IMR-90 (cell line): ENCODE data around the gene CCDC144A. TPM values are rescaled to one million over a fixed set of nuclear protein-coding genes. Genes with fewer than 3 reads are reported as not detected.
A peak's percentile ranks its signal among the peaks of the same experiment; 100 is the strongest.
"Not testable (repeated sequence)": the region's sequence is repeated elsewhere in the genome, so short reads cannot be mapped to it uniquely, and the experiment has no call there.

ENCODE experiments used
- ATAC-seq: fragments of 200-7000 bp; cut with Tn5 transposase; 2 replicates; pipeline ENCODE4 v1.9.1; 2020; ENCODE audit warnings: low read depth, mild to moderate bottlenecking, moderate library complexity
- BruUV-seq: library from RNA; stranded (reverse); fragments of 400-500 nt; replicated peaks from 2 replicates; lab custom pipeline; 2021; lab: Mats Ljungman, UMichigan
- CTCF ChIA-PET: fragments of 300-600 bp; formaldehyde crosslinking; extraction: SDS; loops from one replicate; lab custom pipeline; 2021; ENCODE audit warnings: antibody characterized with exemption; lab: Yijun Ruan, JAX
- POLR2A ChIA-PET: fragments of 300-600 bp; sonication (Branson Sonifier 250); formaldehyde crosslinking; loops from one replicate; lab custom pipeline; 2022; ENCODE audit warnings: antibody characterized with exemption; ENCODE audit not compliant: unreplicated experiment; lab: Charles Lee
- DNase-seq: peaks from one replicate; pipeline ENCODE4 v3.0.0; 2013
- H2AFZ ChIP-seq: replicated peaks from 2 replicates; pipeline ENCODE3; 2013; ENCODE audit warnings: low read length, mild to moderate bottlenecking; ENCODE audit not compliant: poor library complexity
- H2AK5ac ChIP-seq: 2 replicates; pipeline ENCODE4 v1.6.1; 2013; ENCODE audit warnings: low read depth, low read length, inconsistent platforms
- H2AK9ac ChIP-seq: replicated peaks from 2 replicates; pipeline ENCODE3; 2013; ENCODE audit warnings: mild to moderate bottlenecking, low read depth, low read length, moderate library complexity; ENCODE audit not compliant: poor library complexity
- H2BK120ac ChIP-seq: 2 replicates; pipeline ENCODE4 v1.6.1; 2013; ENCODE audit warnings: low read depth, low read length, inconsistent platforms
- H2BK15ac ChIP-seq: 3 replicates; pipeline ENCODE4 v1.6.1; 2013; ENCODE audit warnings: low read depth, low read length, inconsistent platforms
- H2BK20ac ChIP-seq: 2 replicates; pipeline ENCODE4 v1.6.1; 2013; ENCODE audit warnings: low read depth, mild to moderate bottlenecking, inconsistent platforms, low read length, moderate library complexity
- H2BK5ac ChIP-seq: 2 replicates; pipeline ENCODE4 v1.6.1; 2013; ENCODE audit warnings: mild to moderate bottlenecking, low read depth, low read length, inconsistent platforms; ENCODE audit not compliant: poor library complexity, severe bottlenecking
- H3K14ac ChIP-seq: replicated peaks from 2 replicates; pipeline ENCODE4 v1.6.1; 2013; ENCODE audit warnings: low read depth, low read length, inconsistent platforms
- H3K18ac ChIP-seq: 2 replicates; pipeline ENCODE4 v1.6.1; 2013; ENCODE audit warnings: low read depth, low read length, control low read depth
- H3K23ac ChIP-seq: 2 replicates; pipeline ENCODE4 v1.6.1; 2013; ENCODE audit warnings: low read depth, low read length, inconsistent platforms
- H3K27ac ChIP-seq: 2 replicates; pipeline ENCODE4 v1.5.1; 2013; ENCODE audit warnings: mild to moderate bottlenecking, control low read depth, low read length; ENCODE audit not compliant: insufficient read depth
- H3K27me3 ChIP-seq: 2 replicates; pipeline ENCODE4 v1.6.1; 2013; ENCODE audit warnings: low read length; ENCODE audit not compliant: control insufficient read depth, insufficient read depth
- H3K36me3 ChIP-seq: 2 replicates; pipeline ENCODE4 v1.6.1; 2013; ENCODE audit warnings: low read length, mixed read lengths; ENCODE audit not compliant: control insufficient read depth, insufficient read depth
- H3K4ac ChIP-seq: 2 replicates; pipeline ENCODE4 v1.6.1; 2013; ENCODE audit warnings: low read depth, low read length, inconsistent platforms
- H3K4me1 ChIP-seq: 2 replicates; pipeline ENCODE4 v1.6.1; 2013; ENCODE audit warnings: low read length, mixed read lengths; ENCODE audit not compliant: control insufficient read depth, insufficient read depth
- H3K4me2 ChIP-seq: 2 replicates; pipeline ENCODE4 v1.6.1; 2013; ENCODE audit warnings: low read depth, mild to moderate bottlenecking, control low read depth, low read length, moderate library complexity
- H3K4me3 ChIP-seq: 2 replicates; pipeline ENCODE4 v1.5.1; 2013; ENCODE audit warnings: low read depth, mild to moderate bottlenecking, control low read depth, low read length, moderate library complexity; ENCODE audit not compliant: insufficient read depth
- H3K56ac ChIP-seq: 2 replicates; pipeline ENCODE4 v1.6.1; 2013; ENCODE audit warnings: low read length, inconsistent platforms; ENCODE audit not compliant: insufficient read depth; ENCODE audit errors: extremely low read depth
- H3K79me1 ChIP-seq, 2 experiments: 2 replicates each; pipeline ENCODE4 v1.6.1; 2013; ENCODE audit warnings: low read length in 2 of 2, inconsistent platforms in 1 of 2, low read depth in 1 of 2
- H3K9ac ChIP-seq: 2 replicates; pipeline ENCODE4 v1.6.1; 2013; ENCODE audit warnings: low read depth, low read length, control low read depth
- H3K9me1 ChIP-seq: 2 replicates; pipeline ENCODE4 v1.6.1; 2013; ENCODE audit warnings: low read length, inconsistent platforms; ENCODE audit not compliant: insufficient read depth
- H3K9me3 ChIP-seq: 2 replicates; pipeline ENCODE4 v1.6.1; 2013; ENCODE audit warnings: low read length; ENCODE audit not compliant: control insufficient read depth, insufficient read depth
- H4K20me1 ChIP-seq: 2 replicates; pipeline ENCODE4 v1.6.1; 2013; ENCODE audit warnings: low read length, inconsistent platforms; ENCODE audit not compliant: insufficient read depth
- H4K5ac ChIP-seq: 2 replicates; pipeline ENCODE4 v1.6.1; 2013; ENCODE audit warnings: mild to moderate bottlenecking, low read depth, low read length, control low read depth
- H4K8ac ChIP-seq, 2 experiments: 2 replicates each; pipeline ENCODE4 v1.6.1; 2013; ENCODE audit warnings: low read depth in 2 of 2, low read length in 2 of 2, control low read depth in 1 of 2, inconsistent platforms in 1 of 2
- H4K91ac ChIP-seq: 2 replicates; pipeline ENCODE4 v1.6.1; 2013; ENCODE audit warnings: low read depth, low read length, inconsistent platforms; ENCODE audit not compliant: insufficient read depth
- USF2 ChIP-seq: fragments of 150-350 bp; IDR thresholded peaks from 2 replicates; pipeline ENCODE4 v1.6.1; 2017; ENCODE audit warnings: mild to moderate bottlenecking, antibody characterized with exemption, low read length, low read depth
- whole genome bisulfite sequencing, 2 experiments: methylation state at CpG; one replicate each; pipeline versions ENCODE4 v1.1.5 to v1.1.7; 2013; ENCODE audit warnings: missing lambda C conversion rate in 2 of 2; ENCODE audit not compliant: insufficient read length in 1 of 2; ENCODE audit errors: extremely low coverage in 2 of 2; 5-methylcytosine and 5-hydroxymethylcytosine counted together
- dilution Hi-C: fragments of 300-500 bp; cut with HindIII; formaldehyde crosslinking; loops from one replicate; pipeline ENCODE4 v1.14.3; 2018; ENCODE audit warnings: low sequenced_read_pairs; ENCODE audit not compliant: unreplicated experiment
- in situ Hi-C: fragments of 300-500 bp; cut with MboI; formaldehyde crosslinking; loops from 3 replicates; pipeline ENCODE4 v1.14.3; 2019; ENCODE audit warnings: low sequenced_read_pairs, inconsistent platforms, mixed read lengths
- intact Hi-C: fragments of 100-400 bp; cut with micrococcal nuclease; formaldehyde crosslinking; loops from 2 replicates; pipeline ENCODE4 v1.10.0; 2022
- polyA plus RNA-seq, 3 experiments: library from polyadenylated mRNA; depleted of rRNA; stranded (reverse); fragments of >200 nt; gene quantifications; 2 replicates each; pipeline ENCODE4 v1.2.3, GENCODE V29; 2012; ENCODE audit warnings: low replicate concordance in 1 of 3
- total RNA-seq: library from RNA; depleted of rRNA; stranded (reverse); fragments of >200 nt; gene quantifications from 2 replicates; pipeline ENCODE4 v1.2.3, GENCODE V29; 2012

The CCDC144A gene
- total and polyA plus RNA-seq, 2 of the 4 experiments (the other 2 are of a cell fraction), result 0.51 to 1.4 TPM

DNA sequence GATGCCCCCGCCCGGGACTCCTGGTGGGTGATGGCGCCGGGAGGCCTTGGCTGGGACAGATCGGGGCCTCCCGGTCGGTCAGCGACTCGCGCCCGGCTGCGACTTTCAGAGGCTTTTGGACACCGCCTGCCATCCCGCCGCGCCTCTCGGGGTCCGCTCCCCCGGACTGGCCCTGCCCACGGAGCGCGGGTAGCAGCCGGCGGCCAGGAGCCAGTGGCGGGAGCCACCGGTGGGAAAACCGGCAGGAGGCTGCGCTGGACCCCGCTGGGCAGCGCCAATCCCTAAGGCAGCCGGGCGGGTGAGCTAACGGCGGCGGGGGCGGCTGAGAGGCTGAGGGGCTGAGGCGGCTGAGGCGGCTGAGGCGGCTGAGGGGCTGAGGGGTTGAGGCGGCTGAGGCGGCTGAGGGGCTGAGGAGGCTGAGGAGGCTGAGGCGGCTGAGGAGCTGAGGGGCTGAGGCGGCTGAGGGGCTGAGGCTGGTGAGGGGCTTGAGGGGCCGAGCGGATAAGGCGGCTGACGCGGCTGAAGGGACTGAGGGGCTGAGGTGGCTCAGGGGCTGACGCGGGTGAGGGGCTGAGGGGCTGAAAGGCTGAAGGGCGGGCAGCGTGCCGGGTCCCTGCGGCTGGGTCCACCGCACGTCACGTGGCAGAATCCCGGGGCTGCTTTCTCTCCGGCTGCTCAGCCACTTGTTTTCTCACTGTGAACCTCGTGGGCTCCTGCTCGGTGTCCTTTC, 23.0 kb upstream of the CCDC144A start:
- intact Hi-C loops, H3K56ac ChIP-seq, H2AFZ ChIP-seq, H3K23ac ChIP-seq, H3K4me1 ChIP-seq, H3K36me3 ChIP-seq, dilution Hi-C loops, POLR2A ChIA-PET, H4K5ac ChIP-seq, in situ Hi-C loops, H3K18ac ChIP-seq, H2BK20ac ChIP-seq, H3K9me3 ChIP-seq, H3K14ac ChIP-seq, H4K8ac ChIP-seq, H3K9ac ChIP-seq, H3K27ac ChIP-seq, H3K9me1 ChIP-seq, H2AK5ac ChIP-seq, H4K91ac ChIP-seq, BruUV-seq, H2AK9ac ChIP-seq, H4K20me1 ChIP-seq, H3K79me1 ChIP-seq, H3K4ac ChIP-seq, H2BK15ac ChIP-seq, H2BK120ac ChIP-seq, H2BK5ac ChIP-seq, DNase-seq: not testable (repeated sequence)
- H3K4me2 ChIP-seq, result peak overlapping the region; percentile 81; the same call in 1 of the 2 replicates
- CTCF ChIA-PET, result interaction anchor here (0.6 kb wide), 1 partner anchor 8 kb away, joined by 4 read pairs; no protein-coding TSS in a partner anchor
- peak; percentile 8; the same call in 1 of the 2 replicates for TF ChIP-seq USF2
- 1% methylated on average over 25 of the region's 61 CpGs; no CpG with 5 or more reads in 1 of the 2 experiments for WGBS, 2 experiments
- peak; percentile 77 for ATAC-seq
- peaks cover 35% of the 10 kb centered on the region for H3K27me3 ChIP-seq
- H3K4me3 ChIP-seq, result peak overlapping the region; percentile 38; the same call in 1 of the 2 replicates
